ENCODE results near the gene WIPI1.

DNA sequence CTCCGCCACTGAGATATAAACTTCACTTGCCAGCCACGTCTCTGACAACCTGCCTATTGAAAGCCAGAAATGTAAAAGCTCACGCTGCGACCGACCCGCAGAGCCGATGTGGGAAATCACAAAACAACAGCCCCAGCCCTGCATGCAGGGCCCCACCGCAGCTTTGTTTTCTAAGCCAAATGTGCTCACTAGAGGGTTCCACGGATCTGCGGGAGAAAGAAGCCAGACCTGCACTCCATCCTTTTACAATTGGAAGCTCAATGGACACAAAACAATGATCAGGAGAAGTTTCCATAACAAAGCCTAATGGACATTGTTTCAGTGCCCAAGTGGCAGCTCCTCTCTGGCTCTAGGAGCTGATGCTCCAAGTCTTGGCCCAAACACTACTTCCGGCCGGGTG, 33.1 kb downstream of the WIPI1 start:
- TF ChIP-seq, protein P1, sequence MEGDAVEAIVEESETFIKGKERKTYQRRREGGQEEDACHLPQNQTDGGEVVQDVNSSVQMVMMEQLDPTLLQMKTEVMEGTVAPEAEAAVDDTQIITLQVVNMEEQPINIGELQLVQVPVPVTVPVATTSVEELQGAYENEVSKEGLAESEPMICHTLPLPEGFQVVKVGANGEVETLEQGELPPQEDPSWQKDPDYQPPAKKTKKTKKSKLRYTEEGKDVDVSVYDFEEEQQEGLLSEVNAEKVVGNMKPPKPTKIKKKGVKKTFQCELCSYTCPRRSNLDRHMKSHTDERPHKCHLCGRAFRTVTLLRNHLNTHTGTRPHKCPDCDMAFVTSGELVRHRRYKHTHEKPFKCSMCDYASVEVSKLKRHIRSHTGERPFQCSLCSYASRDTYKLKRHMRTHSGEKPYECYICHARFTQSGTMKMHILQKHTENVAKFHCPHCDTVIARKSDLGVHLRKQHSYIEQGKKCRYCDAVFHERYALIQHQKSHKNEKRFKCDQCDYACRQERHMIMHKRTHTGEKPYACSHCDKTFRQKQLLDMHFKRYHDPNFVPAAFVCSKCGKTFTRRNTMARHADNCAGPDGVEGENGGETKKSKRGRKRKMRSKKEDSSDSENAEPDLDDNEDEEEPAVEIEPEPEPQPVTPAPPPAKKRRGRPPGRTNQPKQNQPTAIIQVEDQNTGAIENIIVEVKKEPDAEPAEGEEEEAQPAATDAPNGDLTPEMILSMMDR (optimal IDR thresholded peaks at IDR 0.05 in 1 of 3, IDR thresholded peaks at IDR 0.05 in 1 of 3, conservative IDR thresholded peaks at IDR 0.05 in 1 of 3; ENCODE audit: extremely low read depth in 1 of 3, insufficient read depth in 2 of 3, low read length in 3 of 3) = no peak
- no peak for TF ChIP-seq EZH2 (IDR thresholded peaks at IDR 0.05; ENCODE audit: low read length)

All from keratinocyte (primary cell).